ENCODE measurements around the gene LAMA3.

Gene LAMA3

DNA sequence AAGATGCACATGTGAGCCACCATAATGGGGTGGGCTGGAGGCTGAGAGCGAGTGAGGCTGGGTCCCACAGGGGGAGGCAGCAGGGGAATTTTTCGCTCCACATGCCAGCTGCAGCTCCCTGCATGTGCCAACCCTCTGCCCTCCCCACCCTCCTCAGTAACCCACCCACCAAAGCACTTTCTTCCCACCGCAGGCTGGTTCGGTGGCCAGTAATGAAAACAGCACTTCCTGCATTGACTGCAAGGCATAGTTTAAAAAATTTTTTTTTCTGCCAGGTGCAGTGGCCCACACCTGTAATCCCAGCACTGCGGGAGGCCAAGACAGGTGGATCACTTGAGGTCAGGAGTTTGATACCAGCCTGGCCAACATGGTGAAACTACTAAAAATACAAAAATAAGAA, 177.8 kb downstream of the LAMA3 start:
- no peak for TF ChIP-seq ZSCAN23 (tag by site-specific recombination; IDR thresholded peaks at IDR 0.05)
- TF ChIP-seq, protein P1, sequence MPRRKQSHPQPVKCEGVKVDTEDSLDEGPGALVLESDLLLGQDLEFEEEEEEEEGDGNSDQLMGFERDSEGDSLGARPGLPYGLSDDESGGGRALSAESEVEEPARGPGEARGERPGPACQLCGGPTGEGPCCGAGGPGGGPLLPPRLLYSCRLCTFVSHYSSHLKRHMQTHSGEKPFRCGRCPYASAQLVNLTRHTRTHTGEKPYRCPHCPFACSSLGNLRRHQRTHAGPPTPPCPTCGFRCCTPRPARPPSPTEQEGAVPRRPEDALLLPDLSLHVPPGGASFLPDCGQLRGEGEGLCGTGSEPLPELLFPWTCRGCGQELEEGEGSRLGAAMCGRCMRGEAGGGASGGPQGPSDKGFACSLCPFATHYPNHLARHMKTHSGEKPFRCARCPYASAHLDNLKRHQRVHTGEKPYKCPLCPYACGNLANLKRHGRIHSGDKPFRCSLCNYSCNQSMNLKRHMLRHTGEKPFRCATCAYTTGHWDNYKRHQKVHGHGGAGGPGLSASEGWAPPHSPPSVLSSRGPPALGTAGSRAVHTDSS (tag by site-specific recombination; IDR thresholded peaks at IDR 0.05), result no peak
- TF ChIP-seq PRDM1 (tag by site-specific recombination; IDR thresholded peaks at IDR 0.05), result no peak
- no peak for TF ChIP-seq ZNF133 (tag by site-specific recombination; IDR thresholded peaks at IDR 0.05)
- no peak for TF ChIP-seq EGR2 (tag by site-specific recombination; IDR thresholded peaks at IDR 0.05; ENCODE audit: low read depth)
- no peak for TF ChIP-seq ZNF433 (tag by site-specific recombination; IDR thresholded peaks at IDR 0.05; ENCODE audit: low read depth)
- CTCF ChIA-PET, result no interaction called here
- Histone ChIP-seq H3K9me3 (ENCODE audit: control insufficient read depth, insufficient read depth, low read depth, low read length) (no peaks in the 10 kb centered on the region), H3K4me1 (ENCODE audit: control insufficient read depth, insufficient read depth, low read length) (peaks cover 16% of the 10 kb centered on the region), H3K27ac (ENCODE audit: extremely low read depth, low read depth, low read length) (no peak overlapping the region), H3K36me3 (ENCODE audit: control insufficient read depth in 2 of 2, insufficient read depth in 1 of 2, low read length in 2 of 2) (peaks cover 7 to 23% of the 10 kb centered on the region in 2 experiments), H3K4me3 (ENCODE audit: low read depth, low read length) (no peak overlapping the region)
- POLR2A ChIA-PET, result no interaction called here

- Histone ChIP-seq H3K36me3 (ENCODE audit: control insufficient read depth in 2 of 2, insufficient read depth in 1 of 2, low read length in 2 of 2) (peaks cover 7 to 17% of the 10 kb centered on the region in 2 experiments), H3K9me3 (ENCODE audit: control insufficient read depth, insufficient read depth, low read depth, low read length) (no peaks in the 10 kb centered on the region), H3K4me3 (ENCODE audit: low read depth, low read length) (no peak overlapping the region), H3K27ac (ENCODE audit: extremely low read depth, low read depth, low read length) (no peak overlapping the region), H3K4me1 (ENCODE audit: control insufficient read depth, insufficient read depth, low read length) (peaks cover 28% of the 10 kb centered on the region)
- ChIA-PET POLR2A (interaction anchor here (0.6 kb wide), 1 partner anchor 483 kb away, joined by 6 read pairs; no protein-coding TSS in a partner anchor), CTCF (interaction anchor here (1.5 kb wide), 1 partner anchor 50 kb away, joined by 7 read pairs; no protein-coding TSS in a partner anchor)
- no peak for TF ChIP-seq RBAK (tag by site-specific recombination; IDR thresholded peaks at IDR 0.05)
Observed at GRCh38 chr18:23868136-23868785, 179.0 kb downstream of the LAMA3 start.

DNA sequence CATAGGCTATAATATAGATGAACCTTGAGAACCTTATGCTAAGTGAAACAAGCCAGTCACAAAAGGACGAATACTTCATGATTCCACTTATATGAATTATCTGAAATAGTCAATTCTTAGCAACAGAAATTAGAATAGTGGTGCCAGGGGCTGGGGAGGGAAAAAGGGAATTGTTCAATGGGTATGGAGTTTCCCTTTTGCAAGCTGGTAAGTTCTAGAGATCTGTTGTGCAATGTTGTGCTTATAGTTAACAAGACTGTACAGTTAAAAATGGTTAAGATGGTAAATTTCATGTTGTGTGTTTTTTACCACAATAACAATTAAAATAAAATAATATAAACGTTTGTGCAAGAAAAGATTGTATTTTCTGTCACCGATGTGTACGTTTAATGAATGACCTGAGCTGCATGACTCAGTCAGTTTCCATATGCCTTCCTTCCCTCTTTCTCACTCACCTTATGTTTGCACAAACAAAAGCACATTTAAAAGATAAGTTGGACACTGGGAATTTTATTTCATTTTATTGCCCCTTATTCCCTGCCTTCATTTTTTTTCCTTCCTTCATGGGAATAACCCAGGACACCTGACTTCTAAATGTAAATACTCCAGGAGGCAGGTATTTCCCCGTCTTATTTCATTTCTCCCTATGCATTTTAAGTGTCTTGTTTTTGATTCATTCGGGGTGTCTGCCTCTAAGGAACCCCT, 181.6 kb downstream of the LAMA3 start:
- H3K4me3 ChIP-seq (ENCODE audit: low read depth, low read length), result no peak overlapping the region
- H3K36me3 ChIP-seq (ENCODE audit: control insufficient read depth in 2 of 2, insufficient read depth in 1 of 2, low read length in 2 of 2), result peaks cover 3 to 6% of the 10 kb centered on the region in 2 experiments
- H3K27ac ChIP-seq (ENCODE audit: extremely low read depth, low read depth, low read length), result no peak overlapping the region; the same call in 1 of the 2 replicates
- H3K9me3 ChIP-seq (ENCODE audit: control insufficient read depth, insufficient read depth, low read depth, low read length), result no peaks in the 10 kb centered on the region
- peaks cover 31% of the 10 kb centered on the region for H3K4me1 ChIP-seq (ENCODE audit: control insufficient read depth, insufficient read depth, low read length)
- POLR2A ChIA-PET, result interaction anchor here (1.4 kb wide), 2 partner anchors 9 to 268 kb away, joined by 4 to 5 read pairs; partner anchors contain the start of gene CABYR
- CTCF ChIA-PET, result interaction anchor here (0.8 to 1.8 kb wide), 6 partner anchors 13 to 354 kb away, joined by 3 to 10 read pairs (median 3); no protein-coding TSS in a partner anchor
- no peak for TF ChIP-seq SP2 (tag by site-specific recombination; IDR thresholded peaks at IDR 0.05)
- TF ChIP-seq ZNF2 (tag by site-specific recombination; IDR thresholded peaks at IDR 0.05), result no peak
- TF ChIP-seq, protein P2, sequence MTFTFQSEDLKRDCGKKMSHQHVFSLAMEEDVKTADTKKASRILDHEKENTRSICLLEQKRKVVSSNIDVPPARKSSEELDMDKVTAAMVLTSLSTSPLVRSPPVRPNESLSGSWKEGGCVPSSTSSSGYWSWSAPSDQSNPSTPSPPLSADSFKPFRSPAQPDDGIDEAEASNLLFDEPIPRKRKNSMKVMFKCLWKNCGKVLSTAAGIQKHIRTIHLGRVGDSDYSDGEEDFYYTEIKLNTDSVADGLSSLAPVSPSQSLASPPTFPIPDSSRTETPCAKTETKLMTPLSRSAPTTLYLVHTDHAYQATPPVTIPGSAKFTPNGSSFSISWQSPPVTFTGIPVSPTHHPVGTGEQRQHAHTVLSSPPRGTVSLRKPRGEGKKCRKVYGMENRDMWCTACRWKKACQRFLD (tag by site-specific recombination; IDR thresholded peaks at IDR 0.05), result no peak
- no peak for TF ChIP-seq ZNF223 (tag by site-specific recombination; IDR thresholded peaks at IDR 0.05)
- TF ChIP-seq SCRT2 (tag by site-specific recombination; IDR thresholded peaks at IDR 0.05), result no peak
- no peak for TF ChIP-seq ZNF843 (tag by site-specific recombination; IDR thresholded peaks at IDR 0.05)
- no peak for TF ChIP-seq OSR2 (tag by site-specific recombination; IDR thresholded peaks at IDR 0.05)
- no peak for TF ChIP-seq ZNF354C (tag by site-specific recombination; IDR thresholded peaks at IDR 0.05; ENCODE audit: borderline replicate concordance, low read depth)
- TF ChIP-seq, protein P3, sequence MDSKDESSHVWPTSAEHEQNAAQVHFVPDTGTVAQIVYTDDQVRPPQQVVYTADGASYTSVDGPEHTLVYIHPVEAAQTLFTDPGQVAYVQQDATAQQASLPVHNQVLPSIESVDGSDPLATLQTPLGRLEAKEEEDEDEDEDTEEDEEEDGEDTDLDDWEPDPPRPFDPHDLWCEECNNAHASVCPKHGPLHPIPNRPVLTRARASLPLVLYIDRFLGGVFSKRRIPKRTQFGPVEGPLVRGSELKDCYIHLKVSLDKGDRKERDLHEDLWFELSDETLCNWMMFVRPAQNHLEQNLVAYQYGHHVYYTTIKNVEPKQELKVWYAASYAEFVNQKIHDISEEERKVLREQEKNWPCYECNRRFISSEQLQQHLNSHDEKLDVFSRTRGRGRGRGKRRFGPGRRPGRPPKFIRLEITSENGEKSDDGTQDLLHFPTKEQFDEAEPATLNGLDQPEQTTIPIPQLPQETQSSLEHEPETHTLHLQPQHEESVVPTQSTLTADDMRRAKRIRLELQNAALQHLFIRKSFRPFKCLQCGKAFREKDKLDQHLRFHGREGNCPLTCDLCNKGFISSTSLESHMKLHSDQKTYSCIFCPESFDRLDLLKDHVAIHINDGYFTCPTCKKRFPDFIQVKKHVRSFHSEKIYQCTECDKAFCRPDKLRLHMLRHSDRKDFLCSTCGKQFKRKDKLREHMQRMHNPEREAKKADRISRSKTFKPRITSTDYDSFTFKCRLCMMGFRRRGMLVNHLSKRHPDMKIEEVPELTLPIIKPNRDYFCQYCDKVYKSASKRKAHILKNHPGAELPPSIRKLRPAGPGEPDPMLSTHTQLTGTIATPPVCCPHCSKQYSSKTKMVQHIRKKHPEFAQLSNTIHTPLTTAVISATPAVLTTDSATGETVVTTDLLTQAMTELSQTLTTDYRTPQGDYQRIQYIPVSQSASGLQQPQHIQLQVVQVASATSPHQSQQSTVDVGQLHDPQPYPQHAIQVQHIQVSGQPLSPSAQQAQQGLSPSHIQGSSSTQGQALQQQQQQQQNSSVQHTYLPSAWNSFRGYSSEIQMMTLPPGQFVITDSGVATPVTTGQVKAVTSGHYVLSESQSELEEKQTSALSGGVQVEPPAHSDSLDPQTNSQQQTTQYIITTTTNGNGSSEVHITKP (tag by site-specific recombination; IDR thresholded peaks at IDR 0.05), result no peak
- TF ChIP-seq ZNF501 (tag by site-specific recombination; IDR thresholded peaks at IDR 0.05), result no peak
- TF ChIP-seq ZFP69B (tag by site-specific recombination; IDR thresholded peaks at IDR 0.05), result no peak
- no peak for TF ChIP-seq TCF7L2 (IDR thresholded peaks at IDR 0.05; ENCODE audit: borderline replicate concordance, low read depth, low read length)
- TF ChIP-seq GLIS2 (tag by site-specific recombination; IDR thresholded peaks at IDR 0.05), result no peak
- TF ChIP-seq ZBTB17 (tag by site-specific recombination; IDR thresholded peaks at IDR 0.05), result no peak
- TF ChIP-seq ZNF626 (tag by site-specific recombination; IDR thresholded peaks at IDR 0.05), result no peak
